SK-N-SH (cell line): ENCODE data around the gene OPN1MW3.
"Not testable (repeated sequence)": the region's sequence is repeated elsewhere in the genome, so short reads cannot be mapped to it uniquely, and the experiment has no call there.

Experiments
- EZH2phosphoT487 ChIP-seq: fragments of 200-600 bp; sonication (generic); IDR thresholded peaks from 2 replicates; pipeline ENCODE4 v1.6.1; 2017; ENCODE audit warnings: low read depth, mixed run types, mild to moderate bottlenecking, antibody characterized with exemption, moderate library complexity, borderline replicate concordance
- FOSL2 ChIP-seq: IDR thresholded peaks from 2 replicates; pipeline ENCODE4 v1.4.0; 2012; ENCODE audit warnings: low read depth, mild to moderate bottlenecking, moderate library complexity, borderline replicate concordance
- GABPA ChIP-seq: IDR thresholded peaks from 2 replicates; pipeline ENCODE4 v1.4.0; 2012; ENCODE audit warnings: low read depth, mild to moderate bottlenecking
- MEF2A ChIP-seq: IDR thresholded peaks from 2 replicates; pipeline ENCODE4 v1.4.0; 2012; ENCODE audit warnings: low read depth, borderline replicate concordance
- RCOR1 ChIP-seq: fragments of 150-350 bp; IDR thresholded peaks from 2 replicates; pipeline ENCODE4 v1.6.1; 2017; ENCODE audit warnings: antibody characterized with exemption, low read length
- RFX5 ChIP-seq: IDR thresholded peaks from 2 replicates; pipeline ENCODE4 v1.6.1; 2012; ENCODE audit warnings: mild to moderate bottlenecking, improper control_type of control experiment, low read length
- TF ChIP-seq, protein P1 (sequence below): IDR thresholded peaks from 2 replicates; pipeline ENCODE4 v1.6.1; 2012; ENCODE audit warnings: mild to moderate bottlenecking, low read depth, low read length, moderate library complexity
- TF ChIP-seq, protein P2 (sequence below): fragments of 200-600 bp; sonication (generic); IDR thresholded peaks from 2 replicates; pipeline ENCODE4 v1.6.1; 2017; ENCODE audit warnings: antibody characterized with exemption, mild to moderate bottlenecking, moderate library complexity
- TF ChIP-seq, protein P3 (sequence below): fragments of 150-350 bp; IDR thresholded peaks from 2 replicates; pipeline ENCODE4 v1.6.1; 2016; ENCODE audit warnings: mild to moderate bottlenecking, low read depth, low read length
- TF ChIP-seq, protein P4 (sequence below): IDR thresholded peaks from 2 replicates; pipeline ENCODE4; 2012

DNA sequence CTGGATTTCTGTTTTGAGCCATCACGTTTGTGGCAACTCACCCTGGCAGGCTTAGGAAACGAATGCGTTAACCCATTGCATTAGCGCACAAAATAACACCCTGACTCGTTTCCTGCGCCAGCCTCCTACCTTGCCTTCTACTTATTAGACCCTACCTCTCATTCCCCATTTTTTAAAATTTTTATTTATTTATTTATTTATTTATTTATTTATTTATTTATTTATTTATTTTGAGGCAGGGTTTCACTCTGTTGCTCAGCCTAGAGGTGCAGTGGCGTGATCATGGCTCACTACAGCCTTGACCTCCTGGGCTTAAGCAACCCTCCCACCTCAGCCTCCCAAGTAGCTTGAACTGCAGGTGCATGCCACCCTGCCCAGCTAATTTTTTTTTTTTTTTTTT, 45.6 kb downstream of the OPN1MW3 start:
- TF ChIP-seq, protein P1, sequence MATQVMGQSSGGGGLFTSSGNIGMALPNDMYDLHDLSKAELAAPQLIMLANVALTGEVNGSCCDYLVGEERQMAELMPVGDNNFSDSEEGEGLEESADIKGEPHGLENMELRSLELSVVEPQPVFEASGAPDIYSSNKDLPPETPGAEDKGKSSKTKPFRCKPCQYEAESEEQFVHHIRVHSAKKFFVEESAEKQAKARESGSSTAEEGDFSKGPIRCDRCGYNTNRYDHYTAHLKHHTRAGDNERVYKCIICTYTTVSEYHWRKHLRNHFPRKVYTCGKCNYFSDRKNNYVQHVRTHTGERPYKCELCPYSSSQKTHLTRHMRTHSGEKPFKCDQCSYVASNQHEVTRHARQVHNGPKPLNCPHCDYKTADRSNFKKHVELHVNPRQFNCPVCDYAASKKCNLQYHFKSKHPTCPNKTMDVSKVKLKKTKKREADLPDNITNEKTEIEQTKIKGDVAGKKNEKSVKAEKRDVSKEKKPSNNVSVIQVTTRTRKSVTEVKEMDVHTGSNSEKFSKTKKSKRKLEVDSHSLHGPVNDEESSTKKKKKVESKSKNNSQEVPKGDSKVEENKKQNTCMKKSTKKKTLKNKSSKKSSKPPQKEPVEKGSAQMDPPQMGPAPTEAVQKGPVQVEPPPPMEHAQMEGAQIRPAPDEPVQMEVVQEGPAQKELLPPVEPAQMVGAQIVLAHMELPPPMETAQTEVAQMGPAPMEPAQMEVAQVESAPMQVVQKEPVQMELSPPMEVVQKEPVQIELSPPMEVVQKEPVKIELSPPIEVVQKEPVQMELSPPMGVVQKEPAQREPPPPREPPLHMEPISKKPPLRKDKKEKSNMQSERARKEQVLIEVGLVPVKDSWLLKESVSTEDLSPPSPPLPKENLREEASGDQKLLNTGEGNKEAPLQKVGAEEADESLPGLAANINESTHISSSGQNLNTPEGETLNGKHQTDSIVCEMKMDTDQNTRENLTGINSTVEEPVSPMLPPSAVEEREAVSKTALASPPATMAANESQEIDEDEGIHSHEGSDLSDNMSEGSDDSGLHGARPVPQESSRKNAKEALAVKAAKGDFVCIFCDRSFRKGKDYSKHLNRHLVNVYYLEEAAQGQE, result not testable (repeated sequence)
- TF ChIP-seq, protein P2, sequence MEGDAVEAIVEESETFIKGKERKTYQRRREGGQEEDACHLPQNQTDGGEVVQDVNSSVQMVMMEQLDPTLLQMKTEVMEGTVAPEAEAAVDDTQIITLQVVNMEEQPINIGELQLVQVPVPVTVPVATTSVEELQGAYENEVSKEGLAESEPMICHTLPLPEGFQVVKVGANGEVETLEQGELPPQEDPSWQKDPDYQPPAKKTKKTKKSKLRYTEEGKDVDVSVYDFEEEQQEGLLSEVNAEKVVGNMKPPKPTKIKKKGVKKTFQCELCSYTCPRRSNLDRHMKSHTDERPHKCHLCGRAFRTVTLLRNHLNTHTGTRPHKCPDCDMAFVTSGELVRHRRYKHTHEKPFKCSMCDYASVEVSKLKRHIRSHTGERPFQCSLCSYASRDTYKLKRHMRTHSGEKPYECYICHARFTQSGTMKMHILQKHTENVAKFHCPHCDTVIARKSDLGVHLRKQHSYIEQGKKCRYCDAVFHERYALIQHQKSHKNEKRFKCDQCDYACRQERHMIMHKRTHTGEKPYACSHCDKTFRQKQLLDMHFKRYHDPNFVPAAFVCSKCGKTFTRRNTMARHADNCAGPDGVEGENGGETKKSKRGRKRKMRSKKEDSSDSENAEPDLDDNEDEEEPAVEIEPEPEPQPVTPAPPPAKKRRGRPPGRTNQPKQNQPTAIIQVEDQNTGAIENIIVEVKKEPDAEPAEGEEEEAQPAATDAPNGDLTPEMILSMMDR, result not testable (repeated sequence)
- TF ChIP-seq GABPA, RFX5, MEF2A, EZH2phosphoT487, RCOR1, FOSL2: not testable (repeated sequence)
- TF ChIP-seq, protein P3, sequence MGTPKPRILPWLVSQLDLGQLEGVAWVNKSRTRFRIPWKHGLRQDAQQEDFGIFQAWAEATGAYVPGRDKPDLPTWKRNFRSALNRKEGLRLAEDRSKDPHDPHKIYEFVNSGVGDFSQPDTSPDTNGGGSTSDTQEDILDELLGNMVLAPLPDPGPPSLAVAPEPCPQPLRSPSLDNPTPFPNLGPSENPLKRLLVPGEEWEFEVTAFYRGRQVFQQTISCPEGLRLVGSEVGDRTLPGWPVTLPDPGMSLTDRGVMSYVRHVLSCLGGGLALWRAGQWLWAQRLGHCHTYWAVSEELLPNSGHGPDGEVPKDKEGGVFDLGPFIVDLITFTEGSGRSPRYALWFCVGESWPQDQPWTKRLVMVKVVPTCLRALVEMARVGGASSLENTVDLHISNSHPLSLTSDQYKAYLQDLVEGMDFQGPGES, result not testable (repeated sequence)
- TF ChIP-seq, protein P4, sequence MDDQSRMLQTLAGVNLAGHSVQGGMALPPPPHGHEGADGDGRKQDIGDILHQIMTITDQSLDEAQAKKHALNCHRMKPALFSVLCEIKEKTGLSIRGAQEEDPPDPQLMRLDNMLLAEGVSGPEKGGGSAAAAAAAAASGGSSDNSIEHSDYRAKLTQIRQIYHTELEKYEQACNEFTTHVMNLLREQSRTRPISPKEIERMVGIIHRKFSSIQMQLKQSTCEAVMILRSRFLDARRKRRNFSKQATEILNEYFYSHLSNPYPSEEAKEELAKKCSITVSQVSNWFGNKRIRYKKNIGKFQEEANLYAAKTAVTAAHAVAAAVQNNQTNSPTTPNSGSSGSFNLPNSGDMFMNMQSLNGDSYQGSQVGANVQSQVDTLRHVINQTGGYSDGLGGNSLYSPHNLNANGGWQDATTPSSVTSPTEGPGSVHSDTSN, result not testable (repeated sequence)
